ENCODE results near the gene DPF3. TPM values are rescaled to one million over a fixed set of nuclear protein-coding genes. Genes with fewer than 3 reads are reported as not detected.

DPF3 gene
- total RNA-seq, 3 donors from 2014 or later: 0.32 to 2.8 (median 1.3) TPM

- intact Hi-C loops (cut with DNase I; ENCODE audit: low total_unique reads): no loop called here
- Histone ChIP-seq H3K27ac (no peak overlapping the region), H3K36me3 (no peaks in the 10 kb centered on the region), H3K27me3 (no peaks in the 10 kb centered on the region), H3K4me3 (no peak overlapping the region), H3K9me3 (no peaks in the 10 kb centered on the region), H3K4me1 (no peaks in the 10 kb centered on the region)
- DNase-seq (ENCODE audit: low spot score in 2 of 2): no peak
- no peak for TF ChIP-seq POLR2AphosphoS5 (IDR thresholded peaks at IDR 0.05)
- no peak for TF ChIP-seq POLR2A (IDR thresholded peaks at IDR 0.05)
- no peak for TF ChIP-seq CTCF (IDR thresholded peaks at IDR 0.05)
These were observed 93.0 kb downstream of the DPF3 start for GRCh38 chr14:72800848-72801370.

GRCh38 chr14:72800296-72800695, 93.6 kb downstream of the DPF3 start:
- H3K9me3 ChIP-seq: no peaks in the 10 kb centered on the region
- no peaks in the 10 kb centered on the region for H3K27me3 ChIP-seq
- no peak for DNase-seq (ENCODE audit: low spot score in 2 of 2)
- H3K36me3 ChIP-seq: no peaks in the 10 kb centered on the region
- H3K27ac ChIP-seq: no peak overlapping the region
- intact Hi-C loops (cut with DNase I; ENCODE audit: low total_unique reads): no loop called here
- no peaks in the 10 kb centered on the region for H3K4me1 ChIP-seq
- no peak for TF ChIP-seq POLR2A (IDR thresholded peaks at IDR 0.05)
- TF ChIP-seq CTCF (IDR thresholded peaks at IDR 0.05): no peak
- no peak for TF ChIP-seq POLR2AphosphoS5 (IDR thresholded peaks at IDR 0.05)
- H3K4me3 ChIP-seq: no peak overlapping the region

DNA sequence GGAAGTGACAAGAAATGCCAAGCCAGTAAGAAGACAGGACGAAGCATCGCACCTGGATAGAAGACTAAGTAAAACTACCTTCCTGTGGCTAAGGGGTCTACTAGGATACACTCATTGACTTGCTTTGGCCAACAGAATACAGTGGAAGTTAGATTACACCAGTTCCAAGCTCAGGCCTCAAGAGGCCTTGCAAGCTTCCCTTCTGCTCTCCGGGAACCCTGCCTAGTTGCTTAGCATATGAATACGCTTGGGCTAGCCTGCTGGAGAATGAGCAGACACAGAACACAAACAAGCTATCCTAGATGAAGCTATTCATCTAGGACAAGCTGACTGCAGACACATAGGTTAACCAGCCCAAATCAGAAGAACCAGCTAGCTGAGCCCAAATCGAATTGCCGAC, 97.0 kb downstream of the DPF3 start:
- DNase-seq (ENCODE audit: low spot score in 2 of 2): no peak
- Histone ChIP-seq H3K4me1 (no peaks in the 10 kb centered on the region), H3K36me3 (no peaks in the 10 kb centered on the region), H3K27me3 (no peaks in the 10 kb centered on the region), H3K4me3 (no peak overlapping the region), H3K27ac (no peak overlapping the region), H3K9me3 (no peaks in the 10 kb centered on the region)
- TF ChIP-seq POLR2AphosphoS5 (IDR thresholded peaks at IDR 0.05): no peak
- TF ChIP-seq POLR2A (IDR thresholded peaks at IDR 0.05): no peak
- TF ChIP-seq CTCF (IDR thresholded peaks at IDR 0.05): no peak
- intact Hi-C loops (cut with DNase I; ENCODE audit: low total_unique reads): no loop called here

- H3K4me3 ChIP-seq: no peak overlapping the region
- H3K36me3 ChIP-seq: no peaks in the 10 kb centered on the region
- intact Hi-C loops (cut with DNase I; ENCODE audit: low total_unique reads): no loop called here
- no peaks in the 10 kb centered on the region for H3K4me1 ChIP-seq
- H3K27ac ChIP-seq: no peak overlapping the region
- H3K27me3 ChIP-seq: no peaks in the 10 kb centered on the region
- TF ChIP-seq CTCF (IDR thresholded peaks at IDR 0.05): no peak
- no peak for TF ChIP-seq POLR2AphosphoS5 (IDR thresholded peaks at IDR 0.05)
- TF ChIP-seq POLR2A (IDR thresholded peaks at IDR 0.05): no peak
- H3K9me3 ChIP-seq: no peaks in the 10 kb centered on the region
- DNase-seq (ENCODE audit: low spot score in 2 of 2): no peak
These were observed 100.6 kb downstream of the DPF3 start for GRCh38 chr14:72793156-72793939.

DNA sequence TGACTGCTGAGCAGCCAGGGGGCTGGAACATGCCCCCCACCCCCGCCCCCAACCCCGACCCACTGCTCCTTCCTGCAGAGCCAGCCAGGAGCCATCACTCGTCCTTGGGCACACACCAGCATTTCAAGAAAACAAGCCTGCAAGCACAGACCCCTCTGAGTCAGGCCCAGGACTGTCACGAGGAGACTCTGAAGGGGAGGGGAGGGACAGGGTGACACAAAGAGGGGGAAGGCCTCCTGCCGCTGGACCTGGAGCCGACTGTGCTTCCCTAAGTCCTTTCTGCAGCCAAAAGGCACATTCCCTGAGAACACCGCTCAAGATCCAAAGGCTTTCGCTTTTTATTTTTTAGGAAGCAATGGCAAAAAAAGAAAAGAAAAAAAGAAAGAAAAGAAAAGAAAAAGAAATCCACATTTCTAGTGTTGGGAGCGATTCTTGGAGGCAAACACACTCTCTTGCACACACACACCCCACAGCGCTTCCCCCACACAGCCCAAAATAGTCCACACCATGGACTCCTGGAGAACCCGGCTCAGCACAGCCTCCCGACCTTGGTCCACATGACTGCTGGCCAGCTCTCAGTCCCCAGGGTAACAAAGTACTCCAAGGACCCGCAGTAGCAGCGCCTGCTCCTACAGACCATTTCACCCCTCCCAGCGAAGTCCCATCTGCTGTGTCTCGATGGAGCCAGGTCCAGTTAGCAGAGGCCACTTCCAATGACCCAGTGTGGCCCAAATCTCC, 101.7 kb downstream of the DPF3 start:
- TF ChIP-seq POLR2AphosphoS5 (IDR thresholded peaks at IDR 0.05) (no peak), POLR2A (IDR thresholded peaks at IDR 0.05) (no peak), CTCF (IDR thresholded peaks at IDR 0.05) (no peak)
- Histone ChIP-seq H3K4me1 (no peaks in the 10 kb centered on the region), H3K4me3 (no peak overlapping the region), H3K27me3 (no peaks in the 10 kb centered on the region), H3K27ac (no peak overlapping the region), H3K9me3 (no peaks in the 10 kb centered on the region), H3K36me3 (no peaks in the 10 kb centered on the region)
- intact Hi-C loops (cut with DNase I; ENCODE audit: low total_unique reads): no loop called here
- no peak for DNase-seq (ENCODE audit: low spot score in 2 of 2)
